Measurements from ENCODE around the gene ATP1A1.

The ATP1A1 gene

DNA sequence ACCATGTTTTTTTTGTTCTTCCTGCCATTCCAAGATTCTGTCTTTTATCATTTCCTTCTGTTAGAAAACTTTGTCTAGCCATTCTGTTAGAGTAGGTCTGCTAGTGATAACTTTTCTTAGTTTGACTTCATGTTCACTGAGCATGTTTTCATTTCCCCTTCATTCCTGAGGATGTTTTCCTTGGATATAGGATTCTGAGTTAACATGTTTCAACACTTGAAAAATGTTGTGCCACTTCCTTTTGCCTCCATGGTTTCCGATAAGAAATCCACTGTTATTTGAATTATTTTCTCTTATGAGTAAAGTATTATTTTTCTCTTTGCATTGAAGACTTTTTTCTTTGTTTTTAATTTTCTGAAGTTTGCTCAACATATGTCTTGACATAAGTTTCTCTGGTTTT lies 66.7 kb downstream of the ATP1A1 start:
- DNase-seq (ENCODE audit: low read depth in 2 of 2), result no peak

DNA sequence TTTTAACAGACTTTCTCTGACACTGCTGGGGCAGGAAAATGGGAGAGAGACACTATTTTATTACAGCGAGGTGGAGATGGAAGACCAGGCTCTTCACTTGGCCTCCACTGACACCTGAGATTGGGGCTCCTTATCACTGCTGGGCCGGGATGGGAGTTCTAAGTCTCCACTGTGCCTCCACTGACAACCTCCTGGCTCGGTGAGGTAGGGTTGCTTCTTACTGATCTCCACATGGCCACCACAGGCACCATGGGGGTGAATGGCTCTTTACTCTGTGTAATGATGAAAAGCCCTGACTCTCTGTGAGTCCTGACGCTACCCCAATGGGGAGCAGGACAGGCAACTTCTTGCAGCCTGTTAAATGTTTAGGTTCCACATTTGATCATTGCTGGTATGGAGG lies 67.7 kb downstream of the ATP1A1 start:
- no peak for DNase-seq (ENCODE audit: low read depth in 2 of 2)

DNA sequence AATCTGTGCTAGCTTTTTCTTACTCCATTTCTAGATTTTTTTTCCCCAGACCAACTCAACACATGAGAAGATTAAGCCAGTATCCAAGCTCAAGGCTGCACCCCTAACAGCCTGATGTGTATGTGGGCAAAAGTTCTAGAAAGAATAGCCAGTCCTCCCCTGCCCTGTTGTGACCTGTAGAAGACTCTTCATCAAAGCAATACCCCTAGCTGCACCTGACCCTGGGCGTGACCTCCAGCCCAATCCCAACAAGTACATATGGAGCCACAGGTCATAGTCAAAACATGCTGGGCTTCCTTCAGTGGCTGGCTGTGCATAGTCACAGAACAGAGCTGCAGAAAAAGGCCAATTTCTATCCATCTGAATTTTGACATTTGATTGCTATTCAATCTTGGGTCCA lies 72.5 kb downstream of the ATP1A1 start:
- DNase-seq (ENCODE audit: low read depth in 2 of 2), result no peak

DNA sequence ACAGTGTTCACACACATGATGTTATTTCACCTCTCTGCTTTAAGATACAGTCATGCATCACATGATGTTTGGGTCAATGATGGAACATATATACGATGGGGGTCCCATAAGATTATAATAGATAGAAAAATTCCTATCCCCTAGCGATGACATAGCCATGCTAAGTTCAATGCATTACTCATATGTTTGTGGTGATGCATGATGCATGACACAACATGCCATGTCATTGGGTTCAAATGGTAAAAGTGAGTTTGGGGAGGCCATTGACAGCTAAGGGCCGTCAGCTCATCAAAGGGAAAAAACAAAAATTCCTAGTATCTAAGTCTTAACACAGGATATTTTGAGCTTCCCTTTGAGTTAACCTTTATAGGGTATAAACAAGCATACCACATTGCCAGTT lies 73.6 kb downstream of the ATP1A1 start:
- DNase-seq (ENCODE audit: low read depth in 2 of 2), result no peak

DNA sequence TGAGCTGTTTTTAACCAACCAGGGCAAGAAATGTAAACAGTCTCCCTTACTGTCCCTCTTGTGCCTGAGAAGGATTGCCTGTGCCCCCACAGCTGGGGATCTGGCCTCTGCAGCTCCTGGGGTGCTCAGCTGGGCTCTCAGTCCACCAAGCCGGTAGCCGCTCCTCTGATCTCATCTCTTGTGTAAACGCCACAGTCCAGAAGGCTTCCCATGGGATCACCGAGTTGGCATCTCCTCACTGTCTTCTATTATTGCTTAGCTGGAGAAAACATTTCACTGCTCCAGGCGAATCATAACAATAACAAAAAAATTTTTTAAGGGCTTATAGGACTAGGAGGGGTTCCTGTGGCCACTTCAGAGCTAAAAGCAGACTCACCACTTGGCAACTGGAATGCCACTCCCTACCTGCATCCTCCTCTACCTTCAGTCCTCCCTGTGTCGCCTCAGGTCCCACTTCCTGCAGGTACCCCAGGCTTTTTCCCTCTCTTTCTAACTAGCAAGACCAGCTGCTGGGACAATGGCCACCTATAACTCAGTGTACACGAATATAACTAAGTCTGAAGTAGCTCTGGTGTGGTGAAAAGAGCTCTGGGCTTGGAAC lies 75.8 kb downstream of the ATP1A1 start:
- DNase-seq (ENCODE audit: low read depth in 2 of 2), result no peak

DNA sequence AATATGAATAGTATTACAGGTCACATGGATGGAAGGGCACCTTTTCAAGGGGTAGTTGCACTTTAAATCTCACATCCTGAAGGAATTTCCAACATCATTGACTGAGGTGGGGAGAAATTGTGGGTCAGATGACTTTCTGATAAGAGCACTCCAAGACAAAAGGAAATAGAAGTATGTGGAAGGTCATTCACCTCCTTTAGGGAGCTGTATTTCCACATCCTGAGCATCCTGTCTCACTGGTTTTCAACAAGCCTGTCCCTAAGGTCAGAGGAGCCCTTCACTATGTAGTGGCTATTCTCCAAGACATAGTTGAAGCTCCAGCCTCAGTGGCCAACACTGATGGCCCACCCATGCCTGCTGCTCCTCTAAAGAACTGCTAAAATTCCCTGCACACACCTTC lies 76.5 kb downstream of the ATP1A1 start:
- no peak for DNase-seq (ENCODE audit: low read depth in 2 of 2)

DNA sequence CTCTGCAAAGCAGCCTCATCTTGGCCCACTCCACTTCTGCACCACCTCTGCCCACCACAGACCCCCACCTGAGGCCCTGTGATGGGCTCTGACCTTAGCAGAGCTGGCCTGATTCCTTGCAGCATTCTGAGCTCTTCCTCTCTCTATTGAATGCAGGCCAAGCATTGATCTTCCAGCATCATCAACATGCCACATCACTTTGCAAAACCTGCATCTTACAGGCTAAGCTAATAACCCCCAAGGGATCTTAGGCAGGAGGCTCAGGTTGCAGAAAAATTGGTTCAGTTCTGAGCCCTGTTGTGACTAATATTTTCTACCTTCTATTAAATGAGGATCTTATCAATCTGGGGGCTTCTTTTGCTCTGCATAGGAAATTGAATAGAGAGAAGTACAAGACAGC lies 78.7 kb downstream of the ATP1A1 start:
- DNase-seq (ENCODE audit: low read depth in 2 of 2), result no peak

DNA sequence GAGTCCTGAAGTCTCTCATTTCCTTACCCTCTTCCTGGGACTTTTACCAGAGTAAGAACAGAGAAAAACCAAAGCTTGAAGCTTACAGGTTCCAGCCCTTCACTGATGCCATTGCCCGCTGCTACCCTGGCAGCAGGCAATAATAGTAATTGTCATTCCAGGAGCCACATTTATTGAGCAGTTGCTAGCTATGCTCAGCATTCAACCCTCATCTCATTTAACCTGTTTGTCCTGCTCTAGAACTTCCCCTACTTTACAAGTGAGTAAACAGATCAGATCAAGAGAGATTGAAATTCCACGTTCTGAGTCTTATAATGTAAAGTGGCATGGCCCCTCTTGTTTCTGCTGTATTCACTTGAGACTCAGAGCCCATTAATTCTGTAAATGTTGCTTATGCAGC lies 80.4 kb downstream of the ATP1A1 start:
- no peak for DNase-seq (ENCODE audit: low read depth in 2 of 2)

DNA sequence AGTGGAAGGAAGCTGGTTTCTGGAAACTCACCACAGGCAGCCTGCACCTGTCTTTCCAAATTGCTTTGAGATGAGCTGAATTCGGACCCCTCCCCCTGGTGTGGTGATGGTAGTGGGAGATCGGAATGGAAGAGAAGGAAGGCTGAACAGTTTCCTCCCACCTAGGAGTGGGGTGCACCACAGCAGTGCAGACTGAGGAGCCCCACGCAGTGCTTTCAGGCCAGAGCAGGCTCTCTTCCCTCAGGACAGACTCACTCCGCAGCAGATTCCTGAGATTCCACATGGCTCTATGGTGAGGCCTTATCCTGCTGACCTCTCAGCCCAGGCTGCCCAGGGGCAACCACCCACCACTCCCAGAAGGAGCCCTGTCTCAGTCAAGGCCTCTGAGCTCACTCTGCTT lies 80.9 kb downstream of the ATP1A1 start:
- DNase-seq (ENCODE audit: low read depth in 2 of 2), result no peak

Data from fibroblast of skin of left biceps (primary cell).